GM12878 (cell line): ENCODE results near the gene DUOX2. TPM values are rescaled to one million over a fixed set of nuclear protein-coding genes. Genes with fewer than 3 reads are reported as not detected.

Experiments used
- ATAC-seq: fragments of 200-7000 bp; cut with Tn5 transposase; 3 replicates; pipeline ENCODE4 v1.9.1; 2020; ENCODE audit warnings: mild to moderate bottlenecking, moderate library complexity
- BruUV-seq: library from RNA; stranded (reverse); fragments of 400-500 nt; replicated peaks from 2 replicates; lab custom pipeline; 2021; lab: Mats Ljungman, UMichigan
- CTCF ChIA-PET: fragments of 300-600 bp; sonication (Branson Sonifier 250); formaldehyde crosslinking; extraction: SDS; loops from one replicate; lab custom pipeline; 2021; ENCODE audit warnings: inconsistent platforms; lab: Yijun Ruan, JAX
- POLR2A ChIA-PET: fragments of 350-600 bp; formaldehyde crosslinking; extraction: SDS; loops from one replicate; lab custom pipeline; 2021; ENCODE audit warnings: inconsistent platforms; lab: Charles Lee
- RAD21 ChIA-PET: fragments of 300-600 bp; sonication (Branson Sonifier 250); formaldehyde crosslinking; loops from one replicate; lab custom pipeline; 2023; ENCODE audit warnings: antibody characterized with exemption; ENCODE audit not compliant: unreplicated experiment; lab: Charles Lee
- SMC1A ChIA-PET: fragments of 300-600 bp; sonication (Branson Sonifier 250); formaldehyde crosslinking; loops from one replicate; lab custom pipeline; 2023; ENCODE audit not compliant: unreplicated experiment, uncharacterized antibody; lab: Charles Lee
- DNase-seq: peaks from one replicate; pipeline ENCODE4 v3.0.0-alpha.2; 2011; ENCODE audit warnings: low read depth, low spot score
- FAIRE-seq: peaks from 3 replicates; lab custom pipeline; 2011; peaks lifted over from hg19 to GRCh38; lab: Jason Lieb, UNC
- H2AFZ ChIP-seq: 2 replicates; pipeline ENCODE4 v1.6.0; 2011; ENCODE audit warnings: low read depth, low read length, control low read depth; ENCODE audit not compliant: control insufficient read depth
- H3K27ac ChIP-seq: 2 replicates; pipeline ENCODE4 v1.5.1; 2011; ENCODE audit warnings: control low read depth; ENCODE audit not compliant: control insufficient read depth, insufficient read depth
- H3K27me3 ChIP-seq, 2 experiments: replicated peaks in 1 of 2; 2 replicates each; pipeline versions ENCODE4 v1.6.0 to v1.6.1; 2011; ENCODE audit warnings: low read length in 1 of 2; ENCODE audit not compliant: control insufficient read depth in 2 of 2, insufficient read depth in 2 of 2
- H3K36me3 ChIP-seq, 2 experiments: 2 replicates each; pipeline ENCODE4 v1.5.1; 2011; ENCODE audit warnings: low read length in 1 of 2; ENCODE audit not compliant: control insufficient read depth in 2 of 2, insufficient read depth in 2 of 2
- H3K4me1 ChIP-seq: 2 replicates; pipeline ENCODE4 v1.6.1; 2011; ENCODE audit warnings: mild to moderate bottlenecking, low read length, moderate library complexity, mixed read lengths; ENCODE audit not compliant: control insufficient read depth, insufficient read depth
- H3K4me2 ChIP-seq: 2 replicates; pipeline ENCODE4 v1.6.0; 2011; ENCODE audit warnings: control low read depth; ENCODE audit not compliant: control insufficient read depth, insufficient read depth
- H3K4me3 ChIP-seq: fragments of 200-600 bp; sonication (generic); 2 replicates; pipeline ENCODE4 v1.5.1; 2016
- H3K79me2 ChIP-seq: 2 replicates; pipeline ENCODE4 v1.6.0; 2011; ENCODE audit warnings: low read length; ENCODE audit not compliant: control insufficient read depth, insufficient read depth
- H3K9ac ChIP-seq: 2 replicates; pipeline ENCODE4 v1.8.0; 2011; ENCODE audit warnings: low read length, control low read depth, mixed read lengths; ENCODE audit not compliant: control insufficient read depth, insufficient read depth
- H3K9me3 ChIP-seq: replicated peaks from 3 replicates; pipeline ENCODE4 v1.5.1; 2011; ENCODE audit warnings: mild to moderate bottlenecking, low read length; ENCODE audit not compliant: control insufficient read depth, insufficient read depth
- H4K20me1 ChIP-seq: 2 replicates; pipeline ENCODE4 v1.6.0; 2011; ENCODE audit not compliant: control insufficient read depth, insufficient read depth
- CTCF ChIP-seq, 3 experiments: IDR thresholded peaks in 2 of 3; conservative IDR thresholded peaks in 1 of 3; 2 replicates each; pipeline ENCODE4 v1.5.1; 2011; ENCODE audit warnings: low read depth in 3 of 3, low read length in 3 of 3, mild to moderate bottlenecking in 3 of 3, control low read depth in 2 of 3, moderate library complexity in 2 of 3, inconsistent platforms in 1 of 3, mixed read lengths in 1 of 3; ENCODE audit not compliant: control insufficient read depth in 2 of 3, insufficient read depth in 1 of 3; ENCODE audit errors: extremely low read depth in 1 of 3
- EP300 ChIP-seq, 2 experiments: fragments of 150-350 bp in 1 of 2; IDR thresholded peaks; 2 replicates each; pipeline ENCODE4 v1.6.1; 2011 to 2012; ENCODE audit warnings: low read depth in 2 of 2, low read length in 2 of 2, borderline replicate concordance in 1 of 2, improper control_type of control experiment in 1 of 2, inconsistent platforms in 1 of 2; ENCODE audit not compliant: control insufficient read depth in 1 of 2
- ETV6 ChIP-seq, 2 experiments: fragments of 450-650 bp in 1 of 2; IDR thresholded peaks in 1 of 2; conservative IDR thresholded peaks in 1 of 2; 2 replicates each; pipeline ENCODE4 v1.6.1; 2014; ENCODE audit warnings: antibody characterized with exemption in 1 of 2, borderline replicate concordance in 1 of 2, low read depth in 1 of 2, mild to moderate bottlenecking in 1 of 2, moderate library complexity in 1 of 2
- GABPA ChIP-seq: IDR thresholded peaks from 2 replicates; pipeline ENCODE4 v1.6.1; 2014; ENCODE audit warnings: antibody characterized with exemption, low read depth, mild to moderate bottlenecking, inconsistent platforms
- IKZF2 ChIP-seq, 2 experiments: fragments of 450-650 bp; IDR thresholded peaks; 2 replicates each; pipeline ENCODE4 v1.6.1; 2017; ENCODE audit warnings: mild to moderate bottlenecking in 2 of 2, moderate library complexity in 2 of 2
- IRF4 ChIP-seq: IDR thresholded peaks from 2 replicates; pipeline ENCODE4 v1.6.1; 2011; ENCODE audit warnings: low read depth, low read length
- IRF5 ChIP-seq: fragments of 450-650 bp; IDR thresholded peaks from 2 replicates; pipeline ENCODE4 v1.6.1; 2017; ENCODE audit warnings: borderline replicate concordance
- KAT2A ChIP-seq: conservative IDR thresholded peaks from 2 replicates; pipeline ENCODE4 v1.6.1; 2011; ENCODE audit warnings: low read depth, low read length; ENCODE audit not compliant: control insufficient read depth
- MYB ChIP-seq: fragments of 150-350 bp; IDR thresholded peaks from 2 replicates; pipeline ENCODE4 v1.6.1; 2014; ENCODE audit warnings: mild to moderate bottlenecking, low read depth, low read length, borderline replicate concordance
- MYC ChIP-seq: IDR thresholded peaks from 2 replicates; pipeline ENCODE4 v1.6.1; 2011; ENCODE audit warnings: mild to moderate bottlenecking, low read length, moderate library complexity, inconsistent platforms; ENCODE audit not compliant: insufficient read depth, insufficient replicate concordance, insufficient read length, severe bottlenecking
- NR2F1 ChIP-seq: fragments of 450-650 bp; conservative IDR thresholded peaks from 2 replicates; pipeline ENCODE4 v1.6.1; 2017; ENCODE audit warnings: mild to moderate bottlenecking
- PML ChIP-seq: IDR thresholded peaks from 2 replicates; pipeline ENCODE4 v1.6.1; 2012; ENCODE audit warnings: low read length, inconsistent platforms
- RELB ChIP-seq: fragments of 450-650 bp; IDR thresholded peaks from 2 replicates; pipeline ENCODE4 v1.6.1; 2017; ENCODE audit warnings: low read depth, mild to moderate bottlenecking, moderate library complexity
- SMARCA5 ChIP-seq: fragments of 450-650 bp; IDR thresholded peaks from 2 replicates; pipeline ENCODE4 v1.6.1; 2017; ENCODE audit warnings: mild to moderate bottlenecking
- SP1 ChIP-seq: IDR thresholded peaks from one replicate; pipeline ENCODE4 v1.6.1; 2011; ENCODE audit warnings: low read depth, low read length
- SREBF1 ChIP-seq: IDR thresholded peaks from 2 replicates; pipeline ENCODE4 v1.6.1; 2012; ENCODE audit warnings: mild to moderate bottlenecking, low read length
- TCF7 ChIP-seq: IDR thresholded peaks from 2 replicates; pipeline ENCODE4 v1.6.1; 2014; ENCODE audit warnings: antibody characterized with exemption, borderline replicate concordance
- ZNF217 ChIP-seq: fragments of 450-650 bp; IDR thresholded peaks from 2 replicates; pipeline ENCODE4 v1.6.1; 2017; ENCODE audit warnings: antibody characterized with exemption, mild to moderate bottlenecking
- WGBS: methylation state at CpG from one replicate; pipeline ENCODE4 v1.1.6; 2016; ENCODE audit warnings: low lambda C conversion rate; ENCODE audit not compliant: insufficient replicate concordance, insufficient coverage; ENCODE audit errors: missing lambda C conversion rate; 5-methylcytosine and 5-hydroxymethylcytosine counted together
- in situ Hi-C: fragments of 300-500 bp; cut with MboI; formaldehyde crosslinking; loops from 9 replicates; pipeline ENCODE4 v1.14.3; 2018; ENCODE audit warnings: mixed read lengths
- intact Hi-C: fragments of 100-400 bp; cut with micrococcal nuclease; formaldehyde crosslinking; loops from one replicate; pipeline ENCODE4 v1.14.2; 2022; ENCODE audit not compliant: unreplicated experiment
- polyA plus RNA-seq, 11 experiments: library from polyadenylated mRNA; depleted of rRNA in 4 of 11; unstranded in 6 of 11; stranded (reverse) in 5 of 11; fragments of >200 nt; fragmentation: Nextera tagmentation in 4 of 11; fragmentation: Illumina TruSeq in 1 of 11; extraction: Ambion mirVana in 4 of 11; extraction: Trizol in 1 of 11; gene quantifications; 1 replicate in 1 of 11; 2 replicates in 10 of 11; pipeline versions ENCODE4 v1.2.1 to v1.2.3, GENCODE V29; 2011 to 2016; ENCODE audit warnings: inconsistent platforms in 2 of 11, missing spikeins in 2 of 11, low read depth in 1 of 11
- total RNA-seq, 4 experiments: library from RNA; depleted of rRNA in 3 of 4; stranded (reverse); fragments of >200 nt in 3 of 4; fragmentation: Illumina TruSeq in 1 of 4; extraction: Trizol in 1 of 4; gene quantifications; 2 replicates each; pipeline versions ENCODE4 v1.2.1 to v1.2.3, GENCODE V29; 2013 to 2021

Gene DUOX2
- total and polyA plus RNA-seq, 10 of the 15 experiments (the other 5 are each of a cell fraction or from before 2014, with no cell fraction given) = 0.05 TPM; not detected in 9

- TF ChIP-seq EP300 (IDR thresholded peaks at IDR 0.05; ENCODE audit: borderline replicate concordance in 1 of 2, control insufficient read depth in 1 of 2, low read depth in 2 of 2, low read length in 2 of 2) = no peak
- TF ChIP-seq NR2F1 = no peak
- TF ChIP-seq IRF4 = no peak
Measured at GRCh38 chr15:45156744-45157455, 42.9 kb upstream of the DUOX2 start (continued).

- no peak overlapping the region for H3K4me2 ChIP-seq
- ChIA-PET SMC1A (interaction anchor here (0.7 to 0.9 kb wide), 2 partner anchors 49 to 121 kb away, joined by 3 read pairs; no protein-coding TSS in a partner anchor), CTCF (interaction anchor here (0.8 to 1.7 kb wide), 5 partner anchors 14 to 189 kb away, joined by 3 to 6 read pairs (median 5); no protein-coding TSS in a partner anchor), RAD21 (no interaction called here), POLR2A (no interaction called here)
- H3K9ac ChIP-seq = no peak overlapping the region
- no TSS peak for BruUV-seq
- H3K79me2 ChIP-seq = no peaks in the 10 kb centered on the region
- H3K27me3 ChIP-seq = no peaks in the 10 kb centered on the region
- TF ChIP-seq RELB = no peak
- no peak for TF ChIP-seq CTCF (IDR thresholded peaks at IDR 0.05 in 2 of 3, conservative IDR thresholded peaks at IDR 0.05 in 1 of 3; ENCODE audit: control insufficient read depth in 2 of 3, extremely low read depth in 1 of 3, insufficient read depth in 1 of 3, low read depth in 3 of 3, low read length in 3 of 3)
- no peak for TF ChIP-seq SREBF1
- no peak for TF ChIP-seq MYB
- TF ChIP-seq ZNF217 = no peak
- TF ChIP-seq ETV6 (conservative IDR thresholded peaks at IDR 0.05 in 1 of 2, IDR thresholded peaks at IDR 0.05 in 1 of 2; ENCODE audit: borderline replicate concordance in 1 of 2, low read depth in 1 of 2) = no peak
- TF ChIP-seq KAT2A = no peak
- no peak for TF ChIP-seq PML
- TF ChIP-seq TCF7 = no peak
- no peak for TF ChIP-seq SMARCA5
- no peak for TF ChIP-seq SP1
- no peak for TF ChIP-seq IRF5
- no peak for TF ChIP-seq GABPA
- no peak for TF ChIP-seq IKZF2 (IDR thresholded peaks at IDR 0.05)
- no peak for TF ChIP-seq MYC
- H3K27ac ChIP-seq = no peak overlapping the region
- no peaks in the 10 kb centered on the region for H3K4me1 ChIP-seq
- in situ Hi-C loops = no loop called here
- H2AFZ ChIP-seq = no peak overlapping the region
- DNase-seq (no peak), ATAC-seq (no peak), FAIRE-seq (no peak)
- no peak overlapping the region for H3K4me3 ChIP-seq
- 77% methylated on average over 8 of the region's 8 CpGs for WGBS
- no peaks in the 10 kb centered on the region for H4K20me1 ChIP-seq
- intact Hi-C loops = no loop called here
- H3K36me3 ChIP-seq = no peaks in the 10 kb centered on the region
- H3K9me3 ChIP-seq = no peaks in the 10 kb centered on the region
Measured at GRCh38 chr15:45155739-45156138, 41.8 kb upstream of the DUOX2 start.
